Measurements from ENCODE around the gene MTA2. TPM values are rescaled to one million over a fixed set of nuclear protein-coding genes. Genes with fewer than 3 reads are reported as not detected.

MTA2 gene
- total and polyA plus RNA-seq, 2 of the 8 experiments (the other 6 are each of a cell fraction or from before 2014, with no cell fraction given): 25.7 to 114 TPM

GRCh38 chr11:62556108-62556874 is 45.4 kb downstream of the MTA2 start (continued):
- TF ChIP-seq RAD21 (IDR thresholded peaks at IDR 0.05 in 1 of 2, conservative IDR thresholded peaks at IDR 0.05 in 1 of 2; ENCODE audit: low read depth in 2 of 2, low read length in 2 of 2): no peak
- no peak for TF ChIP-seq HDAC2 (IDR thresholded peaks at IDR 0.05; ENCODE audit: borderline replicate concordance in 1 of 2, low read depth in 2 of 2, low read length in 2 of 2)
- TF ChIP-seq CTBP2 (IDR thresholded peaks at IDR 0.05; ENCODE audit: borderline replicate concordance, insufficient read depth, insufficient read length, low read length): no peak
- no peak for TF ChIP-seq SIN3A (conservative IDR thresholded peaks at IDR 0.05 in 1 of 2, IDR thresholded peaks at IDR 0.05 in 1 of 2; ENCODE audit: low read depth in 1 of 2, low read length in 2 of 2)
- TF ChIP-seq RBBP5 (IDR thresholded peaks at IDR 0.05; ENCODE audit: borderline replicate concordance, low read depth, low read length): 0 out of 2 replicates have a peak, but pooled peaks have one; percentile 32
- TF ChIP-seq KDM4A (IDR thresholded peaks at IDR 0.05; ENCODE audit: low read depth, low read length, severe bottlenecking): no peak
- TF ChIP-seq CREB1 (IDR thresholded peaks at IDR 0.05): peak; percentile 87
- peak; percentile 47 for TF ChIP-seq SP1 (IDR thresholded peaks at IDR 0.05; ENCODE audit: low read depth, low read length)
- TF ChIP-seq TEAD4 (IDR thresholded peaks at IDR 0.05; ENCODE audit: low read depth, low read length): no peak
- TF ChIP-seq SP2 (IDR thresholded peaks at IDR 0.05; ENCODE audit: low read length): no peak
- TF ChIP-seq POLR2A (IDR thresholded peaks at IDR 0.05; ENCODE audit: control extremely low read depth in 1 of 2, low read depth in 2 of 2, low read length in 2 of 2): peak; percentile 20 to 36; a peak in 2 of 3 replicates
- TF ChIP-seq TAF1 (IDR thresholded peaks at IDR 0.05; ENCODE audit: low read depth, low read length): 0 out of 2 replicates have a peak, but pooled peaks have one; percentile 12
- TF ChIP-seq SIRT6 (IDR thresholded peaks at IDR 0.05; ENCODE audit: low read length): no peak
- TF ChIP-seq TBP (IDR thresholded peaks at IDR 0.05; ENCODE audit: low read depth, low read length): no peak
- TF ChIP-seq NRF1 (IDR thresholded peaks at IDR 0.05; ENCODE audit: low read depth, low read length): no peak
- TF ChIP-seq ATF3 (IDR thresholded peaks at IDR 0.05; ENCODE audit: insufficient read depth, low read depth, low read length): no peak
- no peak for TF ChIP-seq SP4 (IDR thresholded peaks at IDR 0.05; ENCODE audit: low read length)
- no peak for TF ChIP-seq BRCA1 (IDR thresholded peaks at IDR 0.05; ENCODE audit: low read depth, low read length)
- TF ChIP-seq MAX (IDR thresholded peaks at IDR 0.05): peak; percentile 86
- peak; percentile 67 for TF ChIP-seq ASH2L (IDR thresholded peaks at IDR 0.05; ENCODE audit: low read length)
- TF ChIP-seq CEBPB (IDR thresholded peaks at IDR 0.05; ENCODE audit: low read depth, low read length): no peak
- TF ChIP-seq EZH2 (IDR thresholded peaks at IDR 0.05; ENCODE audit: low read depth, low read length, severe bottlenecking): no peak
- TF ChIP-seq KDM1A (IDR thresholded peaks at IDR 0.05; ENCODE audit: borderline replicate concordance, low read length): 0 out of 2 replicates have a peak, but pooled peaks have one; percentile 25

Data from H1 (cell line).